ENCODE results near the gene FARS2. TPM values are rescaled to one million over a fixed set of nuclear protein-coding genes. Genes with fewer than 3 reads are reported as not detected.

Gene FARS2
- polyA plus RNA-seq, 2 donors: 5.0 to 10.5 TPM

- H3K27ac ChIP-seq (ENCODE audit: low read depth in 2 of 2, low read length in 1 of 2): no peak overlapping the region
Observed at GRCh38 chr6:5589422-5590141, 328.3 kb downstream of the FARS2 start.

GRCh38 chr6:5590187-5590586, 328.9 kb downstream of the FARS2 start:
- H3K36me3 ChIP-seq (ENCODE audit: control insufficient read depth in 2 of 2, insufficient read depth in 2 of 2, low read length in 1 of 2): no peaks in the 10 kb centered on the region
- no peak overlapping the region for H3K4me3 ChIP-seq (ENCODE audit: low read depth in 1 of 2, low read length in 2 of 2)
- H3K27ac ChIP-seq (ENCODE audit: low read depth in 2 of 2, low read length in 1 of 2): no peak overlapping the region
- no peaks in the 10 kb centered on the region for H3K9me3 ChIP-seq (ENCODE audit: control insufficient read depth in 2 of 2, insufficient read depth in 1 of 2, low read depth in 1 of 2, low read length in 1 of 2)
- H3K27me3 ChIP-seq (ENCODE audit: control insufficient read depth in 1 of 2, insufficient read depth in 2 of 2, low read length in 2 of 2): no peaks in the 10 kb centered on the region
- 86 to 88% methylated on average over 5 of the region's 5 CpGs for WGBS, 2 donors
- no peaks in the 10 kb centered on the region for H3K4me1 ChIP-seq (ENCODE audit: control insufficient read depth in 2 of 2, insufficient read depth in 2 of 2, low read length in 1 of 2)

More at GRCh38 chr6:5589422-5590141, 328.3 kb downstream of the FARS2 start:
- 93% methylated on average over 7 of the region's 7 CpGs for WGBS, 2 donors
- Histone ChIP-seq H3K9me3 (ENCODE audit: control insufficient read depth in 2 of 2, insufficient read depth in 1 of 2, low read depth in 1 of 2, low read length in 1 of 2) (no peaks in the 10 kb centered on the region), H3K4me3 (ENCODE audit: low read depth in 1 of 2, low read length in 2 of 2) (no peak overlapping the region), H3K36me3 (ENCODE audit: control insufficient read depth in 2 of 2, insufficient read depth in 2 of 2, low read length in 1 of 2) (no peaks in the 10 kb centered on the region), H3K27me3 (ENCODE audit: control insufficient read depth in 1 of 2, insufficient read depth in 2 of 2, low read length in 2 of 2) (no peaks in the 10 kb centered on the region), H3K4me1 (ENCODE audit: control insufficient read depth in 2 of 2, insufficient read depth in 2 of 2, low read length in 1 of 2) (no peaks in the 10 kb centered on the region)

GRCh38 chr6:5592886-5593519, 331.7 kb downstream of the FARS2 start:
- Histone ChIP-seq H3K36me3 (ENCODE audit: control insufficient read depth in 2 of 2, insufficient read depth in 2 of 2, low read length in 1 of 2) (no peaks in the 10 kb centered on the region), H3K4me1 (ENCODE audit: control insufficient read depth in 2 of 2, insufficient read depth in 2 of 2, low read length in 1 of 2) (no peaks in the 10 kb centered on the region), H3K4me3 (ENCODE audit: low read depth in 1 of 2, low read length in 2 of 2) (no peak overlapping the region), H3K27me3 (ENCODE audit: control insufficient read depth in 1 of 2, insufficient read depth in 2 of 2, low read length in 2 of 2) (no peaks in the 10 kb centered on the region), H3K27ac (ENCODE audit: low read depth in 2 of 2, low read length in 1 of 2) (no peak overlapping the region), H3K9me3 (ENCODE audit: control insufficient read depth in 2 of 2, insufficient read depth in 1 of 2, low read depth in 1 of 2, low read length in 1 of 2) (no peaks in the 10 kb centered on the region)
- WGBS, 2 donors: 84 to 92% methylated on average over 17 of the region's 17 CpGs

- Histone ChIP-seq H3K4me3 (ENCODE audit: low read depth in 1 of 2, low read length in 2 of 2) (no peak overlapping the region), H3K36me3 (ENCODE audit: control insufficient read depth in 2 of 2, insufficient read depth in 2 of 2, low read length in 1 of 2) (no peaks in the 10 kb centered on the region), H3K27ac (ENCODE audit: low read depth in 2 of 2, low read length in 1 of 2) (no peak overlapping the region), H3K4me1 (ENCODE audit: control insufficient read depth in 2 of 2, insufficient read depth in 2 of 2, low read length in 1 of 2) (no peaks in the 10 kb centered on the region), H3K27me3 (ENCODE audit: control insufficient read depth in 1 of 2, insufficient read depth in 2 of 2, low read length in 2 of 2) (no peaks in the 10 kb centered on the region), H3K9me3 (ENCODE audit: control insufficient read depth in 2 of 2, insufficient read depth in 1 of 2, low read depth in 1 of 2, low read length in 1 of 2) (no peaks in the 10 kb centered on the region)
- 94 to 95% methylated on average over 7 of the region's 7 CpGs for whole genome bisulfite sequencing, 2 donors
Observed at GRCh38 chr6:5595184-5595583, 333.9 kb downstream of the FARS2 start.

GRCh38 chr6:5597413-5597812, 336.1 kb downstream of the FARS2 start:
- 91% methylated on average over 7 of the region's 7 CpGs for WGBS, 2 donors
- H3K27me3 ChIP-seq (ENCODE audit: control insufficient read depth in 1 of 2, insufficient read depth in 2 of 2, low read length in 2 of 2): no peaks in the 10 kb centered on the region
- no peak overlapping the region for H3K27ac ChIP-seq (ENCODE audit: low read depth in 2 of 2, low read length in 1 of 2)
- no peak overlapping the region for H3K4me3 ChIP-seq (ENCODE audit: low read depth in 1 of 2, low read length in 2 of 2)
- H3K4me1 ChIP-seq (ENCODE audit: control insufficient read depth in 2 of 2, insufficient read depth in 2 of 2, low read length in 1 of 2): no peaks in the 10 kb centered on the region
- peaks cover 0 to 2% of the 10 kb centered on the region in 2 donors for H3K9me3 ChIP-seq (ENCODE audit: control insufficient read depth in 2 of 2, insufficient read depth in 1 of 2, low read depth in 1 of 2, low read length in 1 of 2)
- no peaks in the 10 kb centered on the region for H3K36me3 ChIP-seq (ENCODE audit: control insufficient read depth in 2 of 2, insufficient read depth in 2 of 2, low read length in 1 of 2)

- peaks cover 0 to 2% of the 10 kb centered on the region in 2 donors for H3K9me3 ChIP-seq (ENCODE audit: control insufficient read depth in 2 of 2, insufficient read depth in 1 of 2, low read depth in 1 of 2, low read length in 1 of 2)
- no peaks in the 10 kb centered on the region for H3K36me3 ChIP-seq (ENCODE audit: control insufficient read depth in 2 of 2, insufficient read depth in 2 of 2, low read length in 1 of 2)
- WGBS, 2 donors: 88 to 94% methylated on average over 3 of the region's 3 CpGs
- no peaks in the 10 kb centered on the region for H3K27me3 ChIP-seq (ENCODE audit: control insufficient read depth in 1 of 2, insufficient read depth in 2 of 2, low read length in 2 of 2)
- no peak overlapping the region for H3K4me3 ChIP-seq (ENCODE audit: low read depth in 1 of 2, low read length in 2 of 2)
- no peaks in the 10 kb centered on the region for H3K4me1 ChIP-seq (ENCODE audit: control insufficient read depth in 2 of 2, insufficient read depth in 2 of 2, low read length in 1 of 2)
- no peak overlapping the region for H3K27ac ChIP-seq (ENCODE audit: low read depth in 2 of 2, low read length in 1 of 2)
Observed at GRCh38 chr6:5598123-5598522, 336.8 kb downstream of the FARS2 start.

GRCh38 chr6:5599127-5599526, 337.8 kb downstream of the FARS2 start:
- no peaks in the 10 kb centered on the region for H3K36me3 ChIP-seq (ENCODE audit: control insufficient read depth in 2 of 2, insufficient read depth in 2 of 2, low read length in 1 of 2)
- no peak overlapping the region for H3K4me3 ChIP-seq (ENCODE audit: low read depth in 1 of 2, low read length in 2 of 2)
- H3K27me3 ChIP-seq (ENCODE audit: control insufficient read depth in 1 of 2, insufficient read depth in 2 of 2, low read length in 2 of 2): no peaks in the 10 kb centered on the region
- no peaks in the 10 kb centered on the region for H3K4me1 ChIP-seq (ENCODE audit: control insufficient read depth in 2 of 2, insufficient read depth in 2 of 2, low read length in 1 of 2)
- H3K9me3 ChIP-seq (ENCODE audit: control insufficient read depth in 2 of 2, insufficient read depth in 1 of 2, low read depth in 1 of 2, low read length in 1 of 2): peaks cover 0 to 2% of the 10 kb centered on the region in 2 donors
- 91 to 95% methylated on average over 8 of the region's 8 CpGs for WGBS, 2 donors
- H3K27ac ChIP-seq (ENCODE audit: low read depth in 2 of 2, low read length in 1 of 2): no peak overlapping the region

- 91 to 94% methylated on average over 5 of the region's 5 CpGs for WGBS, 2 donors
- Histone ChIP-seq H3K36me3 (ENCODE audit: control insufficient read depth in 2 of 2, insufficient read depth in 2 of 2, low read length in 1 of 2) (peaks cover 0 to 3% of the 10 kb centered on the region in 2 donors), H3K27ac (ENCODE audit: low read depth in 2 of 2, low read length in 1 of 2) (no peak overlapping the region), H3K9me3 (ENCODE audit: control insufficient read depth in 2 of 2, insufficient read depth in 1 of 2, low read depth in 1 of 2, low read length in 1 of 2) (peaks cover 0 to 2% of the 10 kb centered on the region in 2 donors), H3K27me3 (ENCODE audit: control insufficient read depth in 1 of 2, insufficient read depth in 2 of 2, low read length in 2 of 2) (no peaks in the 10 kb centered on the region), H3K4me1 (ENCODE audit: control insufficient read depth in 2 of 2, insufficient read depth in 2 of 2, low read length in 1 of 2) (no peaks in the 10 kb centered on the region), H3K4me3 (ENCODE audit: low read depth in 1 of 2, low read length in 2 of 2) (no peak overlapping the region)
Observed at GRCh38 chr6:5605937-5606336, 344.6 kb downstream of the FARS2 start.

GRCh38 chr6:5606546-5606945, 345.2 kb downstream of the FARS2 start:
- no peak overlapping the region for H3K4me3 ChIP-seq (ENCODE audit: low read depth in 1 of 2, low read length in 2 of 2)
- H3K27me3 ChIP-seq (ENCODE audit: control insufficient read depth in 1 of 2, insufficient read depth in 2 of 2, low read length in 2 of 2): no peaks in the 10 kb centered on the region
- no peak overlapping the region for H3K27ac ChIP-seq (ENCODE audit: low read depth in 2 of 2, low read length in 1 of 2)
- peaks cover 0 to under 1% of the 10 kb centered on the region in 2 donors for H3K9me3 ChIP-seq (ENCODE audit: control insufficient read depth in 2 of 2, insufficient read depth in 1 of 2, low read depth in 1 of 2, low read length in 1 of 2)
- H3K36me3 ChIP-seq (ENCODE audit: control insufficient read depth in 2 of 2, insufficient read depth in 2 of 2, low read length in 1 of 2): peaks cover 0 to 3% of the 10 kb centered on the region in 2 donors
- 88 to 91% methylated on average over 4 of the region's 4 CpGs for WGBS, 2 donors
- no peaks in the 10 kb centered on the region for H3K4me1 ChIP-seq (ENCODE audit: control insufficient read depth in 2 of 2, insufficient read depth in 2 of 2, low read length in 1 of 2)

GRCh38 chr6:5610640-5611039, 349.3 kb downstream of the FARS2 start:
- Histone ChIP-seq H3K9me3 (ENCODE audit: control insufficient read depth in 2 of 2, insufficient read depth in 1 of 2, low read depth in 1 of 2, low read length in 1 of 2) (no peaks in the 10 kb centered on the region), H3K36me3 (ENCODE audit: control insufficient read depth in 2 of 2, insufficient read depth in 2 of 2, low read length in 1 of 2) (peaks cover 0 to 3% of the 10 kb centered on the region in 2 donors), H3K27me3 (ENCODE audit: control insufficient read depth in 1 of 2, insufficient read depth in 2 of 2, low read length in 2 of 2) (no peaks in the 10 kb centered on the region), H3K4me3 (ENCODE audit: low read depth in 1 of 2, low read length in 2 of 2) (no peak overlapping the region), H3K4me1 (ENCODE audit: control insufficient read depth in 2 of 2, insufficient read depth in 2 of 2, low read length in 1 of 2) (no peaks in the 10 kb centered on the region), H3K27ac (ENCODE audit: low read depth in 2 of 2, low read length in 1 of 2) (no peak overlapping the region)
- 93 to 94% methylated on average over 8 of the region's 8 CpGs for WGBS, 2 donors

All from esophagus (tissue), 2 donors.